HepG2 (cell line): ENCODE data around the gene RBM12. TPM values are rescaled to one million over a fixed set of nuclear protein-coding genes. Genes with fewer than 3 reads are reported as not detected.

ENCODE experiments used
- ATAC-seq: fragments of 200-7000 bp; cut with Tn5 transposase; 3 replicates; pipeline ENCODE4 v1.9.1; 2020; ENCODE audit warnings: mild to moderate bottlenecking, moderate library complexity
- BruUV-seq: library from RNA; stranded (reverse); fragments of 400-500 nt; replicated peaks from 2 replicates; lab custom pipeline; 2021; lab: Mats Ljungman, UMichigan
- CTCF ChIA-PET: fragments of 300-600 bp; formaldehyde crosslinking; extraction: SDS; loops from one replicate; lab custom pipeline; 2021; ENCODE audit warnings: low total read pairs, inconsistent platforms, low intra/inter-chr PET ratio; lab: Yijun Ruan, JAX
- POLR2A ChIA-PET: fragments of 350-600 bp; sonication (Branson Sonifier 250); formaldehyde crosslinking; loops from one replicate; lab custom pipeline; 2020; ENCODE audit warnings: antibody characterized with exemption, inconsistent platforms; lab: Yijun Ruan, JAX
- DNase-seq: peaks from one replicate; pipeline ENCODE4 v3.0.0-alpha.2; 2015; ENCODE audit warnings: low spot score
- FAIRE-seq: peaks from 3 replicates; lab custom pipeline; 2011; peaks lifted over from hg19 to GRCh38; lab: Jason Lieb, UNC
- H2AFZ ChIP-seq: one replicate; pipeline ENCODE4 v1.6.1; 2011; ENCODE audit warnings: low read length, inconsistent platforms
- H3K27ac ChIP-seq: fragments of 300-600 bp; 3 replicates; pipeline ENCODE4 v1.8.0; 2011; ENCODE audit warnings: mixed run types, mild to moderate bottlenecking, mixed read lengths, low read length, inconsistent platforms; ENCODE audit not compliant: insufficient read depth; ENCODE audit errors: extremely low read length
- H3K27me3 ChIP-seq, 2 experiments: fragments of 200-600 bp in 1 of 2; 2 replicates in 1 of 2; 3 replicates in 1 of 2; pipeline versions ENCODE4 v1.6.0 to v1.8.0; 2011; ENCODE audit warnings: low read length in 2 of 2, mild to moderate bottlenecking in 2 of 2, moderate library complexity in 2 of 2, inconsistent platforms in 1 of 2; ENCODE audit not compliant: insufficient read depth in 2 of 2, control insufficient read depth in 1 of 2
- H3K36me3 ChIP-seq, 2 experiments: fragments of 200-600 bp in 1 of 2; replicated peaks in 1 of 2; 2 replicates in 1 of 2; 3 replicates in 1 of 2; pipeline versions ENCODE4 v1.5.1 to v1.8.0; 2011; ENCODE audit warnings: low read length in 2 of 2, inconsistent platforms in 1 of 2; ENCODE audit not compliant: insufficient read depth in 2 of 2, control insufficient read depth in 1 of 2
- H3K4me1 ChIP-seq: 2 replicates; pipeline ENCODE4 v1.5.1; 2012; ENCODE audit warnings: low read length, inconsistent platforms; ENCODE audit not compliant: insufficient read depth
- H3K4me2 ChIP-seq: 2 replicates; pipeline ENCODE4 v1.6.0; 2011; ENCODE audit warnings: low read depth, low read length, inconsistent platforms
- H3K4me3 ChIP-seq, 3 experiments: fragments of 200-600 bp in 1 of 3; sonication (generic), shearing (Covaris generic) in 1 of 3; replicated peaks in 1 of 3; 2 replicates each; pipeline ENCODE4 v1.5.1; 2011 to 2016; ENCODE audit warnings: low read length in 3 of 3, inconsistent platforms in 2 of 3, low read depth in 2 of 3, mild to moderate bottlenecking in 2 of 3, control low read depth in 1 of 3, mixed read lengths in 1 of 3; ENCODE audit not compliant: insufficient read depth in 1 of 3
- H3K79me2 ChIP-seq: one replicate; pipeline ENCODE4 v1.6.1; 2011; ENCODE audit warnings: low read length, inconsistent platforms; ENCODE audit not compliant: insufficient read depth
- H3K9ac ChIP-seq: 2 replicates; pipeline ENCODE4 v1.6.0; 2011; ENCODE audit warnings: mild to moderate bottlenecking, low read depth, low read length, inconsistent platforms; ENCODE audit not compliant: insufficient read depth
- H3K9me3 ChIP-seq: 2 replicates; pipeline ENCODE4 v1.5.1; 2012; ENCODE audit warnings: mild to moderate bottlenecking, low read length
- H4K20me1 ChIP-seq: 2 replicates; pipeline ENCODE4 v1.6.0; 2011; ENCODE audit warnings: inconsistent platforms, mild to moderate bottlenecking, low read length, moderate library complexity; ENCODE audit not compliant: insufficient read depth
- CBFB ChIP-seq: sonication (generic); formaldehyde crosslinking; IDR thresholded peaks from 2 replicates; pipeline ENCODE4 v1.4.0; 2020; ENCODE audit warnings: missing genetic modification reagents
- DZIP1 ChIP-seq: sonication (generic); formaldehyde crosslinking; IDR thresholded peaks from 2 replicates; pipeline ENCODE4 v1.5.0; 2020; ENCODE audit warnings: mild to moderate bottlenecking, missing genetic modification reagents
- EEA1 ChIP-seq: sonication (generic); formaldehyde crosslinking; IDR thresholded peaks from 2 replicates; pipeline ENCODE4 v1.5.1; 2020; ENCODE audit warnings: mild to moderate bottlenecking, missing genetic modification reagents, borderline replicate concordance
- ELF4 ChIP-seq: sonication (generic); formaldehyde crosslinking; IDR thresholded peaks from 2 replicates; pipeline ENCODE4 v1.5.0; 2020; ENCODE audit warnings: missing genetic modification reagents, mild to moderate bottlenecking, moderate library complexity, borderline replicate concordance
- HNF4G ChIP-seq, 2 experiments: sonication (generic) in 1 of 2; formaldehyde crosslinking in 1 of 2; IDR thresholded peaks; 2 replicates each; pipeline versions ENCODE4 v1.4.0 to v1.6.1; 2011 to 2020; ENCODE audit warnings: borderline replicate concordance in 2 of 2, low read depth in 2 of 2, mild to moderate bottlenecking in 2 of 2, low read length in 1 of 2, missing genetic modification reagents in 1 of 2, moderate library complexity in 1 of 2
- NFE2 ChIP-seq: sonication (generic); formaldehyde crosslinking; IDR thresholded peaks from 2 replicates; pipeline ENCODE4 v1.4.0; 2020; ENCODE audit warnings: missing genetic modification reagents
- POLR2AphosphoS2 ChIP-seq: IDR thresholded peaks from 2 replicates; pipeline ENCODE4 v1.6.1; 2011; ENCODE audit warnings: low read depth, low read length, improper control_type of control experiment
- RAD21 ChIP-seq: fragments of 450-650 bp; formaldehyde crosslinking; IDR thresholded peaks from 2 replicates; pipeline ENCODE4 v1.5.0; 2020; ENCODE audit warnings: mild to moderate bottlenecking
- SOX13 ChIP-seq, 3 experiments: fragments of 450-650 bp in 1 of 3; sonication (generic) in 1 of 3; formaldehyde crosslinking in 1 of 3; IDR thresholded peaks in 2 of 3; conservative IDR thresholded peaks in 1 of 3; 2 replicates each; pipeline versions ENCODE4 v1.5.0 to v1.6.1; 2016 to 2020; ENCODE audit warnings: antibody characterized with exemption in 1 of 3, mild to moderate bottlenecking in 1 of 3, missing compliant biosample characterization in 1 of 3, missing genetic modification reagents in 1 of 3, moderate library complexity in 1 of 3
- TFE3 ChIP-seq: IDR thresholded peaks from 2 replicates; pipeline ENCODE4 v1.6.1; 2016
- ZFP1 ChIP-seq: IDR thresholded peaks from 2 replicates; pipeline ENCODE4 v1.6.1; 2016
- ZNF20 ChIP-seq: sonication (generic); formaldehyde crosslinking; IDR thresholded peaks from 2 replicates; pipeline ENCODE4 v1.4.0; 2020; ENCODE audit warnings: mild to moderate bottlenecking, moderate library complexity, missing genetic modification reagents
- ZNF605 ChIP-seq: sonication (generic); formaldehyde crosslinking; IDR thresholded peaks from 2 replicates; pipeline ENCODE4 v1.8.0; 2022; ENCODE audit warnings: mild to moderate bottlenecking, missing genetic modification reagents
- ZNF737 ChIP-seq: sonication (generic); formaldehyde crosslinking; IDR thresholded peaks from 2 replicates; pipeline ENCODE4 v1.5.0; 2020; ENCODE audit warnings: missing genetic modification reagents, mild to moderate bottlenecking, borderline replicate concordance
- WGBS: methylation state at CpG from one replicate; pipeline ENCODE4 v1.1.6; 2017; ENCODE audit warnings: low lambda C conversion rate; 5-methylcytosine and 5-hydroxymethylcytosine counted together
- in situ Hi-C: cut with HindIII; loops from 2 replicates; pipeline ENCODE4 v1.10.0; 2017; ENCODE audit warnings: low pct_unique_long_range_greater_than_20kb; ENCODE audit not compliant: extremely low pct_ligation_motif_present
- intact Hi-C: fragments of 100-400 bp; cut with micrococcal nuclease; formaldehyde crosslinking; loops from one replicate; pipeline ENCODE4 v1.10.0; 2022; ENCODE audit not compliant: unreplicated experiment
- polyA plus RNA-seq, 8 experiments: library from polyadenylated mRNA; depleted of rRNA in 3 of 8; stranded (reverse) in 7 of 8; unstranded in 1 of 8; fragments of >200 nt; fragmentation: Illumina TruSeq in 4 of 8; extraction: Trizol in 4 of 8; gene quantifications; 2 replicates each; pipeline versions ENCODE4 v1.2.1 to v1.2.3, GENCODE V29; 2011 to 2016; ENCODE audit warnings: low read depth in 4 of 8, missing spikeins in 1 of 8, mixed read lengths in 1 of 8; ENCODE audit not compliant: insufficient read depth in 1 of 8
- total RNA-seq, 5 experiments: library from RNA; depleted of rRNA; stranded (reverse); fragments of >200 nt; fragmentation: Illumina TruSeq; extraction: Trizol; gene quantifications; 2 replicates each; pipeline ENCODE4 v1.2.3, GENCODE V29; 2016; ENCODE audit warnings: low read depth in 1 of 5

The RBM12 gene
- total and polyA plus RNA-seq, 2 of the 13 experiments (the other 11 are each of a cell fraction or from before 2014, with no cell fraction given): 97.9 to 104 TPM

DNA sequence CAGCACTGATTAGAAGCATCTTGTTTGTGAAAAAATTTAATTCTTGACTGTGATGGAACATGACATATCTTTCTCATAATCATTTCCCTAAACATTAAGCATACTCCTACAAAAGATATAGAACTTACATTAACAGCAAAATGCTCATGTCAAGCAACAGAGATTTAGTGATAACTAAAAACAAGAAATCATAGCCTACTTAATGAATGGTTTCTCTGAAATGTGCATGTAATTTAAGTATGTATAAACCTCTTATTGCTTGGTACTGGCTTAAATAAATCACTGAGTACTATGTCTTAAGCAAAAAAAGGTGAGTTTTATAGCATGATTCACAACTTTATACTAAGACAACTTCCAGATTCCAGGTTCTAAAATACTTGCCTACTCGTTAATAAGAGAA lies 43.8 kb upstream of the RBM12 start:
- Histone ChIP-seq H3K27me3 (no peaks in the 10 kb centered on the region), H3K4me2 (no peak overlapping the region), H3K79me2 (peaks cover 51% of the 10 kb centered on the region), H3K36me3 (peaks cover 46 to 89% of the 10 kb centered on the region in 2 experiments), H3K9me3 (no peaks in the 10 kb centered on the region), H2AFZ (no peak overlapping the region), H3K4me3 (no peak overlapping the region), H3K9ac (no peak overlapping the region), H3K4me1 (no peaks in the 10 kb centered on the region; the same call in 1 of the 2 replicates), H4K20me1 (peaks cover 96% of the 10 kb centered on the region), H3K27ac (no peak overlapping the region)
- intact Hi-C loops (no loop called here), in situ Hi-C loops (no loop called here)
- DNase-seq: no peak
- BruUV-seq: no TSS peak
- POLR2A ChIA-PET: interaction anchor here (1.2 to 23.6 kb wide), 5 partner anchors 7 to 34 kb away, joined by 4 to 319 read pairs (median 17); partner anchors contain the start of genes NFS1, RBM39 and ROMO1
- WGBS: 100% methylated on average over 1 of the region's 1 CpG
- FAIRE-seq: no peak
- no peak for ATAC-seq
- CTCF ChIA-PET: no interaction called here
- TF ChIP-seq ZFP1 (CRISPR knock-in tag) (no peak), NFE2 (CRISPR knock-in tag) (no peak), ZNF605 (CRISPR knock-in tag) (no peak), ZNF737 (CRISPR knock-in tag) (no peak), EEA1 (no peak), SOX13 (IDR thresholded peaks at IDR 0.05) (no peak), SOX13 (CRISPR knock-in tag; conservative IDR thresholded peaks at IDR 0.05 in 1 of 2, IDR thresholded peaks at IDR 0.05 in 1 of 2) (0 out of 4 replicates have a peak, but pooled peaks of 1 of the 2 experiments have one; percentile 57), DZIP1 (no peak), ZNF20 (peak; percentile 58; the same call in 1 of the 2 replicates), ELF4 (0 out of 2 replicates have a peak, but pooled peaks have one; percentile 31), RAD21 (CRISPR knock-in tag) (0 out of 2 replicates have a peak, but pooled peaks have one; percentile 7), TFE3 (CRISPR knock-in tag) (no peak), CBFB (CRISPR knock-in tag) (no peak), HNF4G (IDR thresholded peaks at IDR 0.05; ENCODE audit: borderline replicate concordance, low read depth, low read length) (no peak), HNF4G (CRISPR knock-in tag; IDR thresholded peaks at IDR 0.05; ENCODE audit: borderline replicate concordance, low read depth) (no peak), POLR2AphosphoS2 (0 out of 2 replicates have a peak, but pooled peaks have one; percentile 60)
- TF ChIP-seq, all 625 proteins: peak for 5
